Measurements from ENCODE around the gene SPTBN1.

DNA sequence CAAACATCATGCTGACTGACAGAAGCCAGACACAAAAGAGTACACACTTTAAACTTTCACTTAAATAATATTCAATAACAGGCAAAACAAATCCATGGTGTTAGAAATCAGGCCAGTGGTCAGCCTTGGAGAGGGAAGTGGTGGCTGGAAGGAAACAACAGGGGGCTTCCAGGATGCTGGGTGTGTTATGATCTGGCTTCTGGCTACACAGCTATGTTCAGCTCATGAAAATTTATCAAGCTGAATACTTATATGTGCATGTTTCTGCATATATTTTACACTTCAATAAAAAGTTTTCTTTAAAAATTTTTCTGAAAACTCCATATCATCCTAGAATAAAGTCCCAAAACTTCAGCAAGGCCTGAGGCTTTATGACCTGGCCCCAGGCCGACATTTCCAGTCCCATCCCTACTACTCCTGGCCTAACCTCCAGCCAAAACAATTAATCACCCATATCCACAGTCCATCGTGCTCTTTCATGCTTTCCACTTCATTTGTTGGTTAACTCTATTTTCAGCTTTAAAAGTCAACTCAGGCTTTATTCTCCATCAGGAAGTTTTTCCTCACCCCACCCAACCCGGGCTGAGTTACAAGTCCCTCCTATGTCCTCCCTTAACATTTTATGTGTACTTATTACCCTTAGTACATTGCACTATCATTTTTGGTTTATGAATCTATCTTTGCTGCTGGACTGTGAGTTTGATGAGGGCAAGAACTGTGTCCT, 27.9 kb upstream of the SPTBN1 start:
- TF ChIP-seq POLR2A (IDR thresholded peaks at IDR 0.05) (no peak), CTCF (IDR thresholded peaks at IDR 0.05) (no peak)
